ENCODE measurements around the gene FICD.

FICD gene

DNA sequence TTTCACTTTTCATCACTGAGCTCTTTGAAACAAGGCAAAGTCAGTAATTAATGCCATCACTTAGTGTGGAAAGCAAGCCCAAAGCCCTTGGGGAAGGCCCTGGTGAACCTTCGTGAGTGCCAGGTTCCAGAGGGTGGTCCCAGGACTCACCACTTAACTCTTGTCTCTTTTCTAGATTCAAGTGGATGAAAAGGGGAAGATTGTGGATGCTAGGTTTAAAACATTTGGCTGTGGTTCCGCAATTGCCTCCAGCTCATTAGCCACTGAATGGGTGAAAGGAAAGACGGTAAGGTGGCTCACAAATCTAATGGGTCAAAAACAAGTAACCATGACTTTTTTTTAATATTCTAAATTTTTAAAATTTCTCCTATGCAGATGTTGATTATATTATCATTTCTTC lies 50.1 kb downstream of the FICD start:
- no peak for DNase-seq (ENCODE audit: low read depth in 2 of 2, low spot score in 1 of 2)

DNA sequence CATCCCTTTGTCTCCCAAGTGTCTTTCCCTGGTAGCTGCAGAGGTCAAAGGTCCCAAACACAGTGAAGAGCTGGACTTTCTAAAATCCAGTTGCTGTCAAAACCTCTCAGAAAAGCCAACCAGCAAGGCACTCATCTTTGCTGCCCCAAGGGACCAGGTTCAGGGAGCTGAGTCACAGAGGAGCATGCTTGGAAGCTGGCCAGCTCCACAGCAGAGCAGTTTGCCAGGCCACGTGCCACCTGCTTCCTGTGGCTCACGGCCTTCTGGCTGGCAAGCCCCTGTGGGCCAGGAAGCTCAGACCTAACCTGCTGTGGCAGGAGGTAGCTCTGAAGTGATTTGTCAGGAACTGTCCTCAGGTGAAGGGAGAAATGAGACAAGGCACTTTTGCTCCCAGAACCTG lies 50.9 kb downstream of the FICD start:
- peak in 1 of 2 donors; percentile 49 for DNase-seq (ENCODE audit: low read depth in 2 of 2, low spot score in 1 of 2)

DNA sequence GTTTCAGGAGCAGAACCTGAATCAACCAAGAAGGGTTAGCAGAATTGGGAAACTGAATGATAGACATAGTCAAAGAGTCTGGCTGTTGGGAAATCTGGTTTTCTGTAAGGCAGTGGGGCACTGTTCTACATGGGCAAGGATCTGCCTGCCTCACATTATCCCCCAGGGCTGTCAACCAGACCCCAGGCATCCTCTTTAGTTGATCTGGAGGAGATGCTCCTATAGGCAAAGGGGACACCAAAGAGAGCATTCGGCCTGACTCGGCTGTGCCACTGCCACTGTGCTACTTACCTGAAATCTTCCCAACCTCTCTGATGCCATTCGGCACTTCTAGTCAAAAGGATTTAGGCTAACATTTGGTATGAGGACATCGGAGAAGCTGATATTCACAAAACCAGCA lies 51.4 kb downstream of the FICD start:
- no peak for DNase-seq (ENCODE audit: low read depth in 2 of 2, low spot score in 1 of 2)

DNA sequence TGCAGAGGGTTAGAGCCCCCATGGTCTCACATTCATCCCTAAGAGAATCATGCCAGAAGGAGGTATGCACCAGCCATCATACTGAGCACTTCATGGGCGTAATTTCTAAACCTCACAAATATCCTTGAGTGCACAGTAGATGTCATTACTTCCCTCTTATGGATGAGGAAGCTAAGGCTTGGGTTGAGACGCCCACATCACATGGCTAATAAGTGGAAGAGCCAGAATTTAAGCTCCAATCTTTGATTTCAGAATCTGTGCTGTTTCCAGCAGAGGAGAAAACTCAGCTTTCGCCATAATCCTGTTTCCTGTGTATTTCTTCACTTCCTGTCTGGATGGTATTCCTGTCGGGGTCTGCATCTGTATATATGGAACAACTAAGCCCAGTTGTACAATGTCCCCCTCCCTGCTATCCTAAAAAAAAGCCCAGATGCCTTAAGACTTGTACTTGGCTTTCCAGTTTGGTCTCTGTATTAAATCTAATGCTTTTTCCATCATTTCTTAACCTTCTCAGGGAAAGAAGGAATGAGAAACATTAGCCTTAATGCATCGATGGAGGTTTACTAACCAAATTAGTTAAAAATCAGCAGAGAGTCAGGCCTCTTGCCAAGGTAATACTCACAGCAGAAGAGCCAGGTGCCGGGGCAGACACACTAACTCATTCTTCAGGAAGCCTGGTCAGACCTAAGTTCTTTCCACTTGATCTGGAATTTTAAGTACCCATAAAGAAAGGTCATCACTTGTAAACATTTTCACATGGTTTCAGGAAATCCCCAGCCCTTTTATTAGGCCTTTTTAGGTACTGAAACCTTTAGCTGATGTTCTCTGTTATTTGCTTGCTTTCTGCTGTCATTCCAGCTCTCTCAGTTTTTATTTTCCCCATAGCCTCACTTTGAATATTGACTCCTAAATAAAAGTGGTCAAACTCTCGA lies 52.6 kb downstream of the FICD start:
- no peak for DNase-seq (ENCODE audit: low read depth in 2 of 2, low spot score in 1 of 2)

DNA sequence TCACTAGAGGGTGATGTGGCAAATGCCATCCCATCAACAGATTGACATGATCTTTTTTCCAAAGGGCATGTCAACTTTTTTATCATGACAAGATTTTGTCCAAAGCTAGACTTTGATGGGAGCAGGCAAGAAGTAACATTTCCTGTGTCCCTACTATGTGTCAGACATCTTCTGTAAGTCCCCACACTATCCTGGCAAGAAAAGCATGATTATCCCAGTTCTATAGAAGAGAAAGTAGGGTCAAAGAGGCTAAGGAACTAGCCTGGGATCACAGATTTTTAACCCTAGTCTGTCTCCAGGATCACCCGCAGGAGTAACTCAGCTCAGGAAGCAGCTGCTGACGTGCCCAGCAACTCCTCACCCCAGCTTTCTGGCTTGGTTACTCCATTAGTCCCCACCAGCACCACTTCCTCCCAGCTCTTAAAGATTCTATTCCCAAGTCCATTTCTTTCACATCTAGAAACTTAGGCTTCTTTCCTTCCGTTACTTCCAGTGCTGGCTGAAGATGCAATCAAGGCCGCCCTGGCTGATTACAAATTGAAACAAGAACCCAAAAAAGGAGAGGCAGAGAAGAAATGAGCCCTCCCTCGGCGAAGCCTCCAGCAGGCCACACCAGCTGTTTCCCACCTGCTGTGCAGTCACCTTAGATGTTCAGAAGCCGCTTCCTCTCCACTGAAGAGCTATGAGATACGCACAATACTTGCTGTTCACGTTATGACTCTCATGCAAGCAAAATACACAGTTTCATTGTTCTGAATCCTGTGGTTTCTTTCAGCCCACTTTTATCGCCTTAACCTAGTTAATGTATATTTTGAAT lies 53.5 kb downstream of the FICD start:
- no peak for DNase-seq (ENCODE audit: low read depth in 2 of 2, low spot score in 1 of 2)
